Uterus (tissue), 2 donors: ENCODE results near the gene SELL.

Source experiments
- CTCF ChIP-seq, 4 experiments: fragments of 200-600 bp in 2 of 4; fragments of 450-650 bp in 2 of 4; sonication (generic) in 2 of 4; IDR thresholded peaks; one replicate each; pipeline ENCODE4 v1.5.1; 2016 to 2019; ENCODE audit warnings: antibody characterized with exemption in 4 of 4, mild to moderate bottlenecking in 2 of 4, moderate library complexity in 1 of 4
- POLR2A ChIP-seq, 2 donors: fragments of 450-650 bp; IDR thresholded peaks; one replicate each; pipeline ENCODE4 v1.6.1; 2016; ENCODE audit warnings: antibody characterized with exemption in 2 of 2, mild to moderate bottlenecking in 1 of 2, moderate library complexity in 1 of 2

- TF ChIP-seq CTCF (IDR thresholded peaks at IDR 0.05) (no peak), POLR2A (IDR thresholded peaks at IDR 0.05) (no peak)
Measured at GRCh38 chr1:169690489-169690888, 20.9 kb downstream of the SELL start.
